ENCODE measurements around the gene KCNJ6.
"Not testable (repeated sequence)": the region's sequence is repeated elsewhere in the genome, so short reads cannot be mapped to it uniquely, and the experiment has no call there.

Gene KCNJ6

GRCh38 chr21:37592496-37592895 lies 323.8 kb downstream of the KCNJ6 start:
- no peak for DNase-seq

GRCh38 chr21:37591994-37592393 lies 324.3 kb downstream of the KCNJ6 start:
- not testable (repeated sequence) for DNase-seq

GRCh38 chr21:37590836-37591235 lies 325.4 kb downstream of the KCNJ6 start:
- DNase-seq = not testable (repeated sequence)

- DNase-seq = not testable (repeated sequence)
Measured at GRCh38 chr21:37588644-37589043, 327.6 kb downstream of the KCNJ6 start.

- DNase-seq = no peak
Measured at GRCh38 chr21:37587635-37588177, 328.6 kb downstream of the KCNJ6 start.

- DNase-seq = no peak
Measured at GRCh38 chr21:37587203-37587602, 329.1 kb downstream of the KCNJ6 start.

GRCh38 chr21:37582590-37582989 lies 333.7 kb downstream of the KCNJ6 start:
- no peak for DNase-seq

GRCh38 chr21:37580666-37581065 lies 335.6 kb downstream of the KCNJ6 start:
- DNase-seq = no peak

GRCh38 chr21:37579356-37579755 lies 336.9 kb downstream of the KCNJ6 start:
- DNase-seq = no peak

- DNase-seq = no peak
Measured at GRCh38 chr21:37578471-37579126, 337.7 kb downstream of the KCNJ6 start.

GRCh38 chr21:37576929-37577328 lies 339.3 kb downstream of the KCNJ6 start:
- DNase-seq = not testable (repeated sequence)

GRCh38 chr21:37575580-37575979 lies 340.7 kb downstream of the KCNJ6 start:
- no peak for DNase-seq

- no peak for DNase-seq
Measured at GRCh38 chr21:37574751-37575150, 341.5 kb downstream of the KCNJ6 start.

GRCh38 chr21:37574316-37574715 lies 341.9 kb downstream of the KCNJ6 start:
- no peak for DNase-seq

- DNase-seq = no peak
Measured at GRCh38 chr21:37571442-37571841, 344.8 kb downstream of the KCNJ6 start.

- no peak for DNase-seq
Measured at GRCh38 chr21:37568916-37569315, 347.3 kb downstream of the KCNJ6 start.

- DNase-seq = no peak
Measured at GRCh38 chr21:37568415-37568814, 347.8 kb downstream of the KCNJ6 start.

- no peak for DNase-seq
Measured at GRCh38 chr21:37566790-37567615, 349.3 kb downstream of the KCNJ6 start.

- no peak for DNase-seq
Measured at GRCh38 chr21:37565530-37566223, 350.6 kb downstream of the KCNJ6 start.

- peak; percentile 79 for DNase-seq
Measured at GRCh38 chr21:37564924-37565529, 351.2 kb downstream of the KCNJ6 start.

- DNase-seq = peak; percentile 76
Measured at GRCh38 chr21:37564341-37564923, 351.8 kb downstream of the KCNJ6 start.

GRCh38 chr21:37563641-37564340 lies 352.5 kb downstream of the KCNJ6 start:
- peak; percentile 96 for DNase-seq
